ENCODE measurements around the gene SLC25A19. TPM values are rescaled to one million over a fixed set of nuclear protein-coding genes. Genes with fewer than 3 reads are reported as not detected.

SLC25A19 gene
- total and polyA plus RNA-seq, 9 of the 15 experiments (the other 6 are each of a cell fraction or from before 2014, with no cell fraction given) = 33.4 to 76.6 (median 55.3) TPM

GRCh38 chr17:75326226-75326848 lies 37.1 kb upstream of the SLC25A19 start (continued):
- no peak for TF ChIP-seq NFIX (CRISPR knock-in tag; IDR thresholded peaks at IDR 0.05; ENCODE audit: low read depth)
- TF ChIP-seq CBFA2T3 (IDR thresholded peaks at IDR 0.05) = peak; percentile 36
- TF ChIP-seq TCF3 (CRISPR knock-in tag; IDR thresholded peaks at IDR 0.05) = peak; percentile 47
- TF ChIP-seq ZNF143 (CRISPR knock-in tag; IDR thresholded peaks at IDR 0.05) = no peak
- TF ChIP-seq CREB3L1 (IDR thresholded peaks at IDR 0.05; ENCODE audit: borderline replicate concordance, low read depth) = no peak
- TF ChIP-seq MTA1 (IDR thresholded peaks at IDR 0.05; ENCODE audit: borderline replicate concordance) = 0 out of 2 replicates have a peak, but pooled peaks have one; percentile 38
- TF ChIP-seq CHD4 (IDR thresholded peaks at IDR 0.05; ENCODE audit: insufficient read depth, insufficient replicate concordance, low read depth, low read length, poor library complexity, severe bottlenecking) = no peak
- TF ChIP-seq C11orf30 (IDR thresholded peaks at IDR 0.05; ENCODE audit: low read depth) = 0 out of 2 replicates have a peak, but pooled peaks have one; percentile 18
- TF ChIP-seq RBBP5 (IDR thresholded peaks at IDR 0.05; ENCODE audit: borderline replicate concordance, insufficient read depth, low read length, poor library complexity, severe bottlenecking) = peak; percentile 24
- TF ChIP-seq ZNF395 (CRISPR knock-in tag; IDR thresholded peaks at IDR 0.05) = no peak
- TF ChIP-seq ZBTB33 (CRISPR knock-in tag; IDR thresholded peaks at IDR 0.05) = no peak
- TF ChIP-seq PTBP1 (IDR thresholded peaks at IDR 0.05; ENCODE audit: low read depth, low read length) = no peak
- no peak for TF ChIP-seq GMEB1 (CRISPR knock-in tag; IDR thresholded peaks at IDR 0.05)
- no peak for TF ChIP-seq KAT8 (IDR thresholded peaks at IDR 0.05; ENCODE audit: low read depth)
- TF ChIP-seq ZNF449 (CRISPR knock-in tag; IDR thresholded peaks at IDR 0.05) = no peak
- TF ChIP-seq TSC22D4 (tag; IDR thresholded peaks at IDR 0.05) = no peak
- no peak for TF ChIP-seq CBFA2T2 (conservative IDR thresholded peaks at IDR 0.05)
